Mesenchymal stem cell (in vitro differentiated cells and primary cell): ENCODE data around the gene OTOP3.

Experiments used
- DNase-seq: peaks from one replicate; pipeline ENCODE4 v3.0.0-alpha.2; 2013
- H2AFZ ChIP-seq: one replicate; pipeline ENCODE4 v1.6.1; 2013; ENCODE audit warnings: low read depth, mild to moderate bottlenecking, control low read depth, inconsistent platforms, low read length, moderate library complexity
- H2AK5ac ChIP-seq: 2 replicates; pipeline ENCODE4 v1.6.1; 2013; ENCODE audit warnings: low read length, moderate library complexity, mild to moderate bottlenecking, inconsistent platforms; ENCODE audit not compliant: severe bottlenecking
- H2BK120ac ChIP-seq: one replicate; pipeline ENCODE4 v1.6.1; 2013; ENCODE audit warnings: low read depth, mild to moderate bottlenecking, inconsistent platforms, low read length, moderate library complexity
- H2BK12ac ChIP-seq, 2 experiments: one replicate each; pipeline ENCODE4 v1.6.1; 2013; ENCODE audit warnings: inconsistent platforms in 2 of 2, low read length in 2 of 2, mild to moderate bottlenecking in 2 of 2, moderate library complexity in 2 of 2, control low read depth in 1 of 2
- H2BK15ac ChIP-seq: one replicate; pipeline ENCODE4 v1.6.1; 2013; ENCODE audit warnings: mild to moderate bottlenecking, low read depth, inconsistent platforms; ENCODE audit not compliant: poor library complexity, severe bottlenecking
- H2BK5ac ChIP-seq: 2 replicates; pipeline ENCODE4 v1.6.1; 2013; ENCODE audit warnings: low read depth, mild to moderate bottlenecking, low read length, control low read depth, inconsistent platforms; ENCODE audit not compliant: poor library complexity, severe bottlenecking
- H3K14ac ChIP-seq, 2 experiments: one replicate each; pipeline ENCODE4 v1.6.1; 2013; ENCODE audit warnings: inconsistent platforms in 2 of 2, low read length in 2 of 2, control low read depth in 1 of 2, mild to moderate bottlenecking in 1 of 2, moderate library complexity in 1 of 2
- H3K18ac ChIP-seq, 2 experiments: one replicate each; pipeline ENCODE4 v1.6.1; 2013; ENCODE audit warnings: inconsistent platforms in 2 of 2, low read length in 2 of 2, control low read depth in 1 of 2, low read depth in 1 of 2, mild to moderate bottlenecking in 1 of 2
- H3K23ac ChIP-seq, 2 experiments: one replicate each; pipeline ENCODE4 v1.6.1; 2013; ENCODE audit warnings: inconsistent platforms in 2 of 2, low read length in 2 of 2, mild to moderate bottlenecking in 2 of 2, moderate library complexity in 2 of 2, control low read depth in 1 of 2
- H3K27ac ChIP-seq: 2 replicates; pipeline ENCODE4 v1.5.1; 2013; ENCODE audit warnings: mild to moderate bottlenecking, moderate library complexity, low read length, control low read depth, inconsistent platforms; ENCODE audit not compliant: poor library complexity, severe bottlenecking
- H3K27me3 ChIP-seq, 2 experiments: 2 replicates each; pipeline versions ENCODE4 v1.6.1 to v1.7.0; 2013; ENCODE audit warnings: low read length in 2 of 2, mild to moderate bottlenecking in 2 of 2, moderate library complexity in 2 of 2, control low read depth in 1 of 2, inconsistent platforms in 1 of 2; ENCODE audit not compliant: control insufficient read depth in 1 of 2, insufficient read depth in 1 of 2
- H3K36me3 ChIP-seq, 2 experiments: 2 replicates each; pipeline versions ENCODE4 v1.6.1 to v1.7.0; 2013; ENCODE audit warnings: low read length in 2 of 2, control low read depth in 1 of 2, inconsistent platforms in 1 of 2, low read depth in 1 of 2, mild to moderate bottlenecking in 1 of 2; ENCODE audit not compliant: insufficient read depth in 2 of 2, control insufficient read depth in 1 of 2
- H3K4ac ChIP-seq, 2 experiments: one replicate each; pipeline ENCODE4 v1.6.1; 2013; ENCODE audit warnings: inconsistent platforms in 2 of 2, low read length in 2 of 2, mild to moderate bottlenecking in 2 of 2, moderate library complexity in 2 of 2, control low read depth in 1 of 2, low read depth in 1 of 2
- H3K4me1 ChIP-seq: 2 replicates; pipeline ENCODE4 v1.6.1; 2013; ENCODE audit warnings: low read depth, low read length, control low read depth; ENCODE audit not compliant: control insufficient read depth, insufficient read depth
- H3K4me2 ChIP-seq: 2 replicates; pipeline ENCODE4 v1.6.1; 2013; ENCODE audit warnings: low read length, mild to moderate bottlenecking, inconsistent platforms; ENCODE audit not compliant: poor library complexity, severe bottlenecking
- H3K4me3 ChIP-seq, 2 experiments: 2 replicates each; pipeline versions ENCODE4 v1.5.1 to v1.7.0; 2013; ENCODE audit warnings: low read length in 2 of 2, mild to moderate bottlenecking in 2 of 2, control low read depth in 1 of 2, low read depth in 1 of 2; ENCODE audit not compliant: insufficient read depth in 1 of 2
- H3K79me1 ChIP-seq: replicated peaks from 2 replicates; pipeline ENCODE4 v1.6.1; 2013; ENCODE audit warnings: mild to moderate bottlenecking, control low read depth, low read length, inconsistent platforms; ENCODE audit not compliant: poor library complexity, severe bottlenecking
- H3K9ac ChIP-seq: 2 replicates; pipeline ENCODE4 v1.7.0; 2013; ENCODE audit warnings: mild to moderate bottlenecking, low read length, moderate library complexity
- H3K9me3 ChIP-seq: 2 replicates; pipeline ENCODE4 v1.7.0; 2013; ENCODE audit warnings: mild to moderate bottlenecking, low read length; ENCODE audit not compliant: control insufficient read depth
- H4K8ac ChIP-seq: one replicate; pipeline ENCODE4 v1.6.1; 2013; ENCODE audit warnings: inconsistent platforms, mild to moderate bottlenecking, low read length, moderate library complexity
- H4K91ac ChIP-seq: one replicate; pipeline ENCODE4 v1.6.1; 2013; ENCODE audit warnings: mild to moderate bottlenecking, low read length, inconsistent platforms
- WGBS: methylation state at CpG from one replicate; pipeline ENCODE4 v1.1.7; 2013; ENCODE audit warnings: mixed read lengths; 5-methylcytosine and 5-hydroxymethylcytosine counted together

Gene OTOP3

DNA sequence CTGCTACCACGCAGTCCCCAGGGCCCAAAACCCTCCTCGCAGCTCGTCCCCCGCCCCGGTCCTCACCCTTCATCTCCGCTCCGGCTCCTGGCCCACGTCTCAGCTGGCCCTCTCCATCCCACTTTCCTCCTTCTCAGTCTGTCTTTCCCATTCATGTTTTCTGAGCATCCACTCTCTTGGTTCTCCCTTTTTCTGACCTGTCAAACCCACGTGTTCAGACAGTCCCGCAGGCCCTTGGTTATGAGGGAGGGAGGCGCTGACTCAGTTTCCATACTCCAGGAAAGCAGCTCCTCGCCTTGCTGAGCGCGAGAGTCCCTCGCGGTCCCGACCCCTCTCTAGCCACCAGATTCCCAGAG, 37.3 kb downstream of the OTOP3 start:
- DNase-seq: no peak
- H3K9ac ChIP-seq: no peak overlapping the region
- H2AK5ac ChIP-seq: no peak overlapping the region
- no peak overlapping the region for H3K14ac ChIP-seq
- H3K4me2 ChIP-seq: peak overlapping the region; percentile 86
- H2BK12ac ChIP-seq: no peak overlapping the region
- no peak overlapping the region for H2BK120ac ChIP-seq
- 28% methylated on average over 13 of the region's 17 CpGs for WGBS
- H2AFZ ChIP-seq: no peak overlapping the region
- no peak overlapping the region for H4K8ac ChIP-seq
- H3K79me1 ChIP-seq: no peaks in the 10 kb centered on the region
- H3K18ac ChIP-seq: no peak overlapping the region
- H3K27ac ChIP-seq: no peak overlapping the region
- H3K9me3 ChIP-seq: no peaks in the 10 kb centered on the region
- H3K27me3 ChIP-seq: peaks cover 34 to 58% of the 10 kb centered on the region in 2 experiments
- no peaks in the 10 kb centered on the region for H3K36me3 ChIP-seq
- H2BK5ac ChIP-seq: no peak overlapping the region
- peak overlapping the region in 1 of 2 experiments; percentile 61 for H3K4me3 ChIP-seq
- H3K23ac ChIP-seq: no peak overlapping the region
- H4K91ac ChIP-seq: no peak overlapping the region
- H2BK15ac ChIP-seq: no peak overlapping the region
- H3K4me1 ChIP-seq: peaks cover 13% of the 10 kb centered on the region
- H3K4ac ChIP-seq: no peak overlapping the region

GRCh38 chr17:74975943-74976342, 40.2 kb downstream of the OTOP3 start:
- DNase-seq: peak; percentile 53
- Histone ChIP-seq H3K27me3 (peaks cover 35 to 51% of the 10 kb centered on the region in 2 experiments), H4K8ac (no peak overlapping the region), H3K9me3 (no peaks in the 10 kb centered on the region), H3K14ac (no peak overlapping the region), H3K4ac (no peak overlapping the region), H3K36me3 (no peaks in the 10 kb centered on the region), H2AK5ac (no peak overlapping the region), H2BK15ac (no peak overlapping the region), H2BK5ac (no peak overlapping the region), H2BK120ac (no peak overlapping the region), H3K4me2 (no peak overlapping the region), H3K4me1 (peaks cover 13% of the 10 kb centered on the region), H3K23ac (no peak overlapping the region), H3K27ac (no peak overlapping the region), H3K79me1 (no peaks in the 10 kb centered on the region), H3K9ac (no peak overlapping the region), H4K91ac (no peak overlapping the region), H3K4me3 (no peak overlapping the region), H2AFZ (no peak overlapping the region), H2BK12ac (no peak overlapping the region), H3K18ac (no peak overlapping the region)
- 77% methylated on average over 3 of the region's 4 CpGs for WGBS

DNA sequence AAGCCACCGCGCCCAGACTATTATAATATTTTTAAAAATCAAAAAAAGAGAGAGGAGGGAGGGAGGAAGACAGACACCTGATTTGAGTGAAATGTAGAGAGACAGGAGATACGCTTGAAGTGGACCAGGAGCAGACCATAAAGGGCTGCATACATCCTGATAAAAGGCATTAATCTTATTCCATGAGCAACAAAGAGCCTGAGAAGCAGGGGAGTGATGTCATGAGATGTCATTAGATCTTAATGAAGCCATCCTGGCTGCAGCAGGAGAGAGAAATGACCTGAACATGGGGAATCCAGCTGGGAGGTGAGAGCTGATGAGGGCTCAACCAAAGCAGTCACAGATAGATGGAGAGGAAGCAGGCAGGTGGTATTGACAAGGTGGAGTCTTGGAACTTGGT, 42.1 kb downstream of the OTOP3 start:
- Histone ChIP-seq H3K27ac (no peak overlapping the region), H3K79me1 (peaks cover 3% of the 10 kb centered on the region), H2BK12ac (no peak overlapping the region), H3K9ac (no peak overlapping the region), H3K18ac (no peak overlapping the region), H3K4ac (no peak overlapping the region), H3K14ac (no peak overlapping the region), H3K4me3 (no peak overlapping the region), H3K4me2 (no peak overlapping the region), H3K36me3 (no peaks in the 10 kb centered on the region), H3K27me3 (peaks cover 26 to 37% of the 10 kb centered on the region in 2 experiments), H2BK5ac (no peak overlapping the region), H3K9me3 (no peaks in the 10 kb centered on the region), H2BK120ac (no peak overlapping the region), H3K23ac (no peak overlapping the region), H4K8ac (no peak overlapping the region), H2BK15ac (no peak overlapping the region), H2AFZ (no peak overlapping the region), H3K4me1 (peaks cover 14% of the 10 kb centered on the region), H4K91ac (no peak overlapping the region), H2AK5ac (no peak overlapping the region)
- DNase-seq: no peak
- WGBS: 100% methylated on average over 1 of the region's 3 CpGs

DNA sequence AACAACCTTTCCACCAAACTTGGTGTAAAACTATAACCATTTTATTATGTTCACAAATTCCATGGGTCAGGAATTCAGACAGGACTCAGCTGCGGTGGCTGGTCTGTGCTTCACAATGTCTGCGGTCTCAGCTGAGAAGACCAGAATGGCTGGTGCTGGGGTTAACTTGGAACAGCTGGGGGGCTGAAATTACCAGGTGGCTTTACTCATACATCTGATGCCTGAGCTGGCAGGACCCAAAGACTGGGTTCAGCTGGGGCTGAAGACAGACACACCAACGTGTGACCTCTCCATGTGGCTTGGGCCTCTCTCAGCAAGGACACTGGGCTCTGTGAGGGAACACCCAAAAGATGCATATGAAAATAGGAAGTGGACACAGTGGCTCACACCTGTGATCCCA, 42.5 kb downstream of the OTOP3 start:
- no peak for DNase-seq
- Histone ChIP-seq H3K4me2 (no peak overlapping the region), H2BK15ac (no peak overlapping the region), H3K9ac (no peak overlapping the region), H4K91ac (no peak overlapping the region), H3K4me3 (no peak overlapping the region), H3K36me3 (no peaks in the 10 kb centered on the region), H3K27me3 (peaks cover 21 to 33% of the 10 kb centered on the region in 2 experiments), H4K8ac (no peak overlapping the region), H3K79me1 (peaks cover 3% of the 10 kb centered on the region), H2BK12ac (no peak overlapping the region), H2AFZ (no peak overlapping the region), H3K23ac (no peak overlapping the region), H2BK120ac (no peak overlapping the region), H3K27ac (no peak overlapping the region), H2BK5ac (no peak overlapping the region), H3K18ac (no peak overlapping the region), H3K4me1 (peaks cover 11% of the 10 kb centered on the region), H3K9me3 (no peaks in the 10 kb centered on the region), H3K14ac (no peak overlapping the region), H2AK5ac (no peak overlapping the region), H3K4ac (no peak overlapping the region)
- WGBS: 98% methylated on average over 3 of the region's 3 CpGs
